Ectodermal cell (in vitro differentiated cells): ENCODE results near the gene BARD1.
"Not testable (repeated sequence)": the region's sequence is repeated elsewhere in the genome, so short reads cannot be mapped to it uniquely, and the experiment has no call there.

ENCODE experiments used
- H3K27ac ChIP-seq: 2 replicates; pipeline ENCODE4 v1.7.0; 2013; ENCODE audit warnings: mild to moderate bottlenecking, low read depth, low read length; ENCODE audit not compliant: insufficient read depth, poor library complexity, severe bottlenecking
- H3K27me3 ChIP-seq: 2 replicates; pipeline ENCODE4 v1.7.0; 2013; ENCODE audit warnings: mild to moderate bottlenecking, low read length; ENCODE audit not compliant: insufficient read depth, control insufficient read depth, poor library complexity, severe bottlenecking
- H3K36me3 ChIP-seq: one replicate; pipeline ENCODE4 v1.7.0; 2013; ENCODE audit warnings: low read length; ENCODE audit not compliant: control insufficient read depth, insufficient read depth
- H3K4me1 ChIP-seq: one replicate; pipeline ENCODE4 v1.7.0; 2013; ENCODE audit warnings: low read length; ENCODE audit not compliant: control insufficient read depth, insufficient read depth
- H3K4me3 ChIP-seq: 2 replicates; pipeline ENCODE4 v1.7.0; 2013; ENCODE audit warnings: low read depth, low read length, control low read depth; ENCODE audit not compliant: insufficient read depth
- H3K9me3 ChIP-seq: 2 replicates; pipeline ENCODE4 v1.7.0; 2013; ENCODE audit warnings: mild to moderate bottlenecking, low read length, moderate library complexity; ENCODE audit not compliant: control insufficient read depth
- WGBS, 2 experiments: methylation state at CpG; one replicate each; pipeline ENCODE4 v1.1.7; 2013; ENCODE audit warnings: missing lambda C conversion rate in 2 of 2; 5-methylcytosine and 5-hydroxymethylcytosine counted together

The BARD1 gene

DNA sequence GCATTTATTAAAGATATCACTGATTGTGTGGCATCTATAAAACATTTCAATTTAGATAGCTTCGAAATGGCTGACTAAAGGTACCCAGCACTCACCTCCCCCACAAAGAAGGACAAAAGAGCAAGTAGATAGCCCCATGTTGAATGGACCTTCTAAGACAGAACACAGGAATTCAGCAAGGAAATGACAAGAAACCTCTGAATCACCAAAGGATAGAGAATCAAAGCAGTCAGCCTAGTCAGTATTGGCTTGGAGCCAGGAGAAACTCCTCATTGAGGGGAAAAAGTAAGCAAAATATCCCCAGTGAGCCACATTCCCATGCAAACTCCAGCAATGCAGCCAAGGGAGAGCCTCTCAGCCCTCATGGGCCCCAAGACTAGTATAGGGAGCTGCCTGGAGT, 113.7 kb downstream of the BARD1 start:
- Histone ChIP-seq H3K27ac (no peak overlapping the region), H3K4me3 (no peak overlapping the region), H3K36me3 (no peaks in the 10 kb centered on the region), H3K27me3 (no peaks in the 10 kb centered on the region), H3K4me1 (no peaks in the 10 kb centered on the region), H3K9me3 (no peaks in the 10 kb centered on the region)
- 60 to 100% methylated on average over 1 of the region's 1 CpG for WGBS, 2 experiments

DNA sequence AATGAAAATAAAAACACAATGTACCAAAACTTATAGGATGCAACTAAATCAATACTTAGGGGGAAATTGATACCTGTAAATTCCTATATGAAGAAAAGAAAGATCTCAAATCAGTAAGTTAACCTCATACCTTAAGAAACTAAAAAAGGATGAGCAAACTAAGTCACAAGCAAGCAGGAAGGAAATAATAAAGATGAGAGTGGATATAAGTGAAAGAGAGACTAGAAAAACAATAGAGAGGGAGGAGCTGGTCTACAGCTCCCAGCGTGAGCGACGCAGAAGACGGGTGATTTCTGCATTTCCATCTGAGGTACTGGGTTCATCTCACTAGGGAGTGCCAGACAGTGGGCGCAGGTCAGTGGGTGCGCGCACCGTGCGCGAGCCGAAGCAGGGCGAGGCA, 125.9 kb downstream of the BARD1 start:
- not testable (repeated sequence) for H3K27me3 ChIP-seq, H3K36me3 ChIP-seq, H3K9me3 ChIP-seq, H3K4me1 ChIP-seq, H3K27ac ChIP-seq
- H3K4me3 ChIP-seq, result peak overlapping the region; percentile 22
- 0% methylated on average over 4 of the region's 12 CpGs for WGBS, 2 experiments

DNA sequence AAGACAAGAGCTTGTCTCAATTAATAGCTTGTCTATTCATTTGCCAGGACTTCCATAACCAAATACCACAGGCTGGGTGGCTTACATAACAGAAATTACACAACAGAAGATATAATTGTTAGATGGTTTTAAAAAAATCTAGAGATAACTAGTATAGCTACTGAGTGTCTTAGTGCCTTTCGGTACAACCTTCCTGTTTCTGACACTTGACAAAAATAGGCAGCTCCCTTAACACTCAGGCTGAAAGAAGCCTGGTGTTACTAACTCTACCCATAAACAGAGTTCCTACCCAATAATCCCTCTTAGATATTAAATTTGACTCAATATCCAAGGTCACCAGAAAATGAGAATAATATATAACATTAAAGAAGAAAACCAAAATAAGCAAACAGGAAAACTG, 129.7 kb downstream of the BARD1 start:
- Histone ChIP-seq H3K27me3 (no peaks in the 10 kb centered on the region), H3K9me3 (no peaks in the 10 kb centered on the region), H3K4me1 (no peaks in the 10 kb centered on the region), H3K36me3 (no peaks in the 10 kb centered on the region), H3K4me3 (no peak overlapping the region), H3K27ac (no peak overlapping the region)
- WGBS, 2 experiments, result 95 to 96% methylated on average over 1 of the region's 1 CpG

DNA sequence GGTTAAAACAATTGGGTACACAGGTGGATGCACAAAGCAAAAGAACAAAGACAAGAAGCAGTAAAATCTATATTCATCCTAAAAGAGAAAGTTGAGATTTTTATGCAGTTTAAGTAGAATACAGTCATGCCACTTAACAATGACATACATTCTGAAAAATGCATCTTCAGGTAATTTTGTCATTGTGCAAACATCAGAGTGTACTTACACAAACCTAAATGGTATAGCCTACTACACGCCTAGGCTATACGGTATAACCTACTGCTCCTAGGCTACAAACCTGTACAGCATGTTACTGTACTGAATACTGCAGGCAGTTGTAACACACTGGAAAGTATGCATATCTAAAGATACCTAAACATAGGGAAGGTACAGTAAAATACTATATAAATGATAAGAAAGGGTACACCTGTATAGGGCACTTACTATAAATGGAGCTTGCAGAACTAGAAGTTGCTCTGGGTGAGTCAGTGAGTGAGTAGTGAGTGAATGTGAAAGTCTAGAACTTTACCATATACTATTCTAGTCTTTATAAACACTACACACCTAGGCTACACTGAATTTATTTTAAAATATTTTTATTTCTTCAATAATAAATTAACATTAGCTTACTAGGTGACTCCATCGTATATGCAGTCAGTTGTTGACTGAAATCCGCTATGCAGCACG, 132.9 kb downstream of the BARD1 start:
- no peaks in the 10 kb centered on the region for H3K27me3 ChIP-seq
- 88 to 89% methylated on average over 2 of the region's 5 CpGs for WGBS, 2 experiments
- no peaks in the 10 kb centered on the region for H3K4me1 ChIP-seq
- no peaks in the 10 kb centered on the region for H3K36me3 ChIP-seq
- no peak overlapping the region for H3K27ac ChIP-seq
- H3K9me3 ChIP-seq, result no peaks in the 10 kb centered on the region
- no peak overlapping the region for H3K4me3 ChIP-seq
